GM23338 (cell line): ENCODE measurements around the gene DMBT1. TPM values are rescaled to one million over a fixed set of nuclear protein-coding genes. Genes with fewer than 3 reads are reported as not detected.

Source experiments
- ATAC-seq: fragments of 200-7000 bp; cut with Tn5 transposase; 3 replicates; pipeline ENCODE4 v1.9.1; 2020
- DNase-seq: peaks from one replicate; pipeline ENCODE4 v3.0.0-alpha.2; 2015; ENCODE audit warnings: low spot score
- H2AFZ ChIP-seq: fragments of 200-600 bp; sonication (generic); 2 replicates; pipeline ENCODE4 v1.8.0; 2016; ENCODE audit warnings: antibody characterized with exemption, mild to moderate bottlenecking, moderate library complexity
- H3F3A ChIP-seq: fragments of 200-600 bp; sonication (generic); replicated peaks from 2 replicates; pipeline ENCODE4 v1.8.0; 2017; ENCODE audit warnings: antibody characterized with exemption, mixed run types, low read depth
- H3K27ac ChIP-seq: fragments of 200-600 bp; sonication (generic); 2 replicates; pipeline ENCODE4 v1.6.1; 2016; ENCODE audit warnings: low read depth
- H3K27me3 ChIP-seq: fragments of 200-600 bp; sonication (generic); 2 replicates; pipeline ENCODE4 v1.8.0; 2016; ENCODE audit warnings: mild to moderate bottlenecking, mixed run types, moderate library complexity; ENCODE audit not compliant: insufficient read depth
- H3K36me3 ChIP-seq: fragments of 200-600 bp; sonication (generic); 2 replicates; pipeline ENCODE4 v1.8.0; 2016; ENCODE audit warnings: mild to moderate bottlenecking; ENCODE audit not compliant: insufficient read depth
- H3K4me1 ChIP-seq: fragments of 200-600 bp; sonication (generic); 2 replicates; pipeline ENCODE4 v1.8.0; 2016; ENCODE audit warnings: mild to moderate bottlenecking, moderate library complexity; ENCODE audit not compliant: insufficient read depth
- H3K4me2 ChIP-seq: fragments of 200-600 bp; sonication (generic); 2 replicates; pipeline ENCODE4 v1.7.1; 2017; ENCODE audit warnings: mixed run types
- H3K4me3 ChIP-seq: fragments of 200-600 bp; sonication (generic); 2 replicates; pipeline ENCODE4 v1.6.1; 2016; ENCODE audit warnings: mixed run types
- H3K79me2 ChIP-seq: fragments of 200-600 bp; sonication (generic); replicated peaks from 2 replicates; pipeline ENCODE4 v1.8.0; 2017; ENCODE audit warnings: mild to moderate bottlenecking; ENCODE audit not compliant: insufficient read depth
- H3K9me2 ChIP-seq: fragments of 200-600 bp; sonication (generic); 2 replicates; pipeline ENCODE4 v1.8.0; 2017; ENCODE audit not compliant: insufficient read depth
- H4K20me1 ChIP-seq: fragments of 200-600 bp; sonication (generic); replicated peaks from 2 replicates; pipeline ENCODE4 v1.8.0; 2017; ENCODE audit warnings: mild to moderate bottlenecking; ENCODE audit not compliant: insufficient read depth
- H3K27ac Mint-ChIP-seq: 2 replicates; pipeline ENCODE4 v1.8.0; 2020; ENCODE audit warnings: inconsistent platforms, mild to moderate bottlenecking, moderate library complexity, mixed read lengths
- H3K27me3 Mint-ChIP-seq: 3 replicates; pipeline ENCODE4 v1.8.0; 2022; ENCODE audit warnings: low read depth, mild to moderate bottlenecking, moderate library complexity, mixed read lengths, inconsistent platforms; ENCODE audit not compliant: insufficient read depth, poor library complexity
- H3K36me3 Mint-ChIP-seq: 3 replicates; pipeline ENCODE4 v1.8.0; 2021; ENCODE audit warnings: low read depth, mild to moderate bottlenecking, inconsistent platforms, moderate library complexity, mixed read lengths
- H3K4me1 Mint-ChIP-seq: 3 replicates; pipeline ENCODE4 v1.8.0; 2020; ENCODE audit warnings: mild to moderate bottlenecking, inconsistent platforms, mixed read lengths
- H3K4me3 Mint-ChIP-seq: 3 replicates; pipeline ENCODE4 v1.8.0; 2021; ENCODE audit warnings: moderate library complexity, mild to moderate bottlenecking, inconsistent platforms, mixed read lengths
- H3K9me3 Mint-ChIP-seq: 3 replicates; pipeline ENCODE4 v1.8.0; 2020; ENCODE audit warnings: moderate library complexity, mild to moderate bottlenecking, inconsistent platforms, mixed read lengths
- CREB1 ChIP-seq: fragments of 250-450 bp; sonication (Bioruptor Pico); IDR thresholded peaks from 2 replicates; pipeline ENCODE4 v1.5.0; 2020; ENCODE audit warnings: low read depth, mild to moderate bottlenecking, moderate library complexity
- ETS1 ChIP-seq: IDR thresholded peaks from 2 replicates; pipeline ENCODE4 v1.6.1; 2016; ENCODE audit warnings: antibody characterized with exemption
- EZH2 ChIP-seq: fragments of 200-600 bp; sonication (generic); IDR thresholded peaks from one replicate; pipeline ENCODE4 v1.8.0; 2017; ENCODE audit warnings: antibody characterized with exemption, mild to moderate bottlenecking, low read depth; ENCODE audit not compliant: unreplicated experiment
- JUNB ChIP-seq: IDR thresholded peaks from one replicate; pipeline ENCODE4 v1.6.1; 2016; ENCODE audit warnings: antibody characterized with exemption; ENCODE audit not compliant: unreplicated experiment
- POLR2AphosphoS5 ChIP-seq: IDR thresholded peaks from 2 replicates; pipeline ENCODE4 v1.6.1; 2016; ENCODE audit warnings: antibody characterized with exemption, low read depth
- STAT1 ChIP-seq: IDR thresholded peaks from one replicate; pipeline ENCODE4 v1.6.1; 2016; ENCODE audit warnings: antibody characterized with exemption; ENCODE audit not compliant: unreplicated experiment
- ZNF114 ChIP-seq: fragments of 250-450 bp; sonication (Bioruptor Pico); IDR thresholded peaks from 2 replicates; pipeline ENCODE4 v1.5.0; 2020; ENCODE audit warnings: mild to moderate bottlenecking, moderate library complexity
- ZNF331 ChIP-seq: fragments of 250-450 bp; sonication (Bioruptor Pico); IDR thresholded peaks from 2 replicates; pipeline ENCODE4 v1.5.0; 2020; ENCODE audit warnings: low read depth, mild to moderate bottlenecking, moderate library complexity
- ZNF462 ChIP-seq: fragments of 250-450 bp; sonication (Bioruptor Pico); IDR thresholded peaks from 2 replicates; pipeline ENCODE4 v1.5.0; 2020; ENCODE audit warnings: mild to moderate bottlenecking, moderate library complexity
- polyA plus RNA-seq: library from polyadenylated mRNA; unstranded; fragments of >200 nt; fragmentation: Nextera tagmentation; extraction: Ambion mirVana; gene quantifications from 2 replicates; pipeline ENCODE4 v1.2.1, GENCODE V29; 2016
- total RNA-seq: library from RNA; depleted of rRNA; stranded (reverse); fragments of >200 nt; shearing (Covaris generic); gene quantifications from 2 replicates; pipeline ENCODE4 v1.2.3, GENCODE V29; 2014

The DMBT1 gene
- total and polyA plus RNA-seq, 2 experiments from 2014 or later: 0.03 to 0.05 TPM

- TF ChIP-seq ZNF462 (no peak), ZNF114 (no peak), ZNF331 (CRISPR knock-in tag) (no peak)
Observed at GRCh38 chr10:122587098-122587760, 26.7 kb downstream of the DMBT1 start (continued).

GRCh38 chr10:122588381-122588780 lies 27.8 kb downstream of the DMBT1 start:
- no peaks in the 10 kb centered on the region for H3K4me1 Mint-ChIP-seq
- Histone ChIP-seq H3K4me2 (no peak overlapping the region), H3K27me3 (no peaks in the 10 kb centered on the region), H3K4me3 (no peak overlapping the region), H3K9me2 (no peaks in the 10 kb centered on the region), H3K79me2 (no peaks in the 10 kb centered on the region), H2AFZ (no peak overlapping the region), H4K20me1 (no peaks in the 10 kb centered on the region), H3K4me1 (no peaks in the 10 kb centered on the region), H3K36me3 (no peaks in the 10 kb centered on the region), H3K27ac (no peak overlapping the region), H3F3A (no peaks in the 10 kb centered on the region)
- H3K27ac Mint-ChIP-seq: no peak overlapping the region
- H3K36me3 Mint-ChIP-seq: no peaks in the 10 kb centered on the region
- H3K27me3 Mint-ChIP-seq: peaks cover 3% of the 10 kb centered on the region
- DNase-seq (no peak), ATAC-seq (no peak)
- no peak overlapping the region for H3K4me3 Mint-ChIP-seq
- H3K9me3 Mint-ChIP-seq: peaks cover 13% of the 10 kb centered on the region; the same call in 2 of the 3 replicates
- TF ChIP-seq STAT1 (no peak), JUNB (no peak), ETS1 (no peak), EZH2 (no peak), CREB1 (CRISPR knock-in tag) (no peak), POLR2AphosphoS5 (no peak), ZNF462 (no peak), ZNF331 (CRISPR knock-in tag) (no peak)
